Urothelium cell line (cell line): ENCODE results near the gene MED27.
"Not testable (repeated sequence)": the region's sequence is repeated elsewhere in the genome, so short reads cannot be mapped to it uniquely, and the experiment has no call there.

Source experiments
- DNase-seq: peaks from one replicate; pipeline ENCODE4 v3.0.0; 2011; ENCODE audit warnings: low spot score, mixed read lengths
- FAIRE-seq: peaks from 2 replicates; lab custom pipeline; 2011; peaks lifted over from hg19 to GRCh38; lab: Jason Lieb, UNC

Gene MED27

GRCh38 chr9:132020820-132021510 is 58.7 kb downstream of the MED27 start:
- DNase-seq (no peak), FAIRE-seq (no peak)

- FAIRE-seq (no peak), DNase-seq (no peak)
These were observed 59.4 kb downstream of the MED27 start for GRCh38 chr9:132020272-132020671.

GRCh38 chr9:132019702-132020101 is 60.0 kb downstream of the MED27 start:
- DNase-seq (no peak), FAIRE-seq (no peak)

GRCh38 chr9:132018957-132019405 is 60.7 kb downstream of the MED27 start:
- no peak for FAIRE-seq
- DNase-seq, result no peak

GRCh38 chr9:132016456-132016855 is 63.2 kb downstream of the MED27 start:
- no peak for FAIRE-seq

GRCh38 chr9:132015866-132016265 is 63.8 kb downstream of the MED27 start:
- DNase-seq (no peak), FAIRE-seq (no peak)

More at GRCh38 chr9:132016456-132016855, 63.2 kb downstream of the MED27 start:
- no peak for DNase-seq

GRCh38 chr9:132014218-132014805 is 65.4 kb downstream of the MED27 start:
- DNase-seq (no peak), FAIRE-seq (no peak)

GRCh38 chr9:132012704-132013357 is 66.8 kb downstream of the MED27 start:
- no peak for FAIRE-seq
- no peak for DNase-seq

- DNase-seq (no peak), FAIRE-seq (no peak)
These were observed 67.8 kb downstream of the MED27 start for GRCh38 chr9:132011896-132012295.

- DNase-seq (no peak), FAIRE-seq (no peak)
These were observed 68.4 kb downstream of the MED27 start for GRCh38 chr9:132011309-132011708.

GRCh38 chr9:132010201-132010600 is 69.5 kb downstream of the MED27 start:
- not testable (repeated sequence) for FAIRE-seq

GRCh38 chr9:132008855-132009812 is 70.5 kb downstream of the MED27 start:
- FAIRE-seq (no peak), DNase-seq (peak; percentile 22)

More at GRCh38 chr9:132010201-132010600, 69.5 kb downstream of the MED27 start:
- not testable (repeated sequence) for DNase-seq

GRCh38 chr9:132008184-132008803 is 71.4 kb downstream of the MED27 start:
- DNase-seq (peak; percentile 29), FAIRE-seq (no peak)

- no peak for DNase-seq
- FAIRE-seq, result no peak
These were observed 72.2 kb downstream of the MED27 start for GRCh38 chr9:132007371-132008025.

- FAIRE-seq, result no peak
- no peak for DNase-seq
These were observed 72.8 kb downstream of the MED27 start for GRCh38 chr9:132006677-132007370.

GRCh38 chr9:132005899-132006298 is 73.8 kb downstream of the MED27 start:
- FAIRE-seq (no peak), DNase-seq (no peak)

- DNase-seq (no peak), FAIRE-seq (no peak)
These were observed 75.3 kb downstream of the MED27 start for GRCh38 chr9:132004323-132004722.

GRCh38 chr9:132003896-132004295 is 75.8 kb downstream of the MED27 start:
- no peak for FAIRE-seq

GRCh38 chr9:132003319-132003704 is 76.4 kb downstream of the MED27 start:
- no peak for FAIRE-seq
- no peak for DNase-seq

More at GRCh38 chr9:132003896-132004295, 75.8 kb downstream of the MED27 start:
- no peak for DNase-seq
